Left ventricle myocardium superior (tissue), 1 donor: ENCODE measurements around the gene MLNR. TPM values are rescaled to one million over a fixed set of nuclear protein-coding genes. Genes with fewer than 3 reads are reported as not detected.

Experiments
- ATAC-seq: fragments of 200-7000 bp; cut with Tn5 transposase; one replicate; pipeline ENCODE4 v1.9.1; 2020; ENCODE audit warnings: mild to moderate bottlenecking, moderate library complexity
- DNase-seq: peaks from one replicate; pipeline ENCODE4 v3.0.0-alpha.2; 2020
- intact Hi-C: fragments of 100-400 bp; cut with micrococcal nuclease; formaldehyde crosslinking; loops from one replicate; pipeline ENCODE4 v1.11.0; 2022
- total RNA-seq: library from RNA; stranded (reverse); fragmentation: NEBNext Ultra II Directional; extraction: Animal tissue kit (Norgen Biotek cat#: 25700); gene quantifications from one replicate; pipeline ENCODE4 v1.2.1, GENCODE V29; 2021
- donor health status: DM: no; HTN: yes; CAD: no; lungs with severe emphysema.

MLNR gene
- total RNA-seq, 1 donor from 2014 or later: not detected

DNA sequence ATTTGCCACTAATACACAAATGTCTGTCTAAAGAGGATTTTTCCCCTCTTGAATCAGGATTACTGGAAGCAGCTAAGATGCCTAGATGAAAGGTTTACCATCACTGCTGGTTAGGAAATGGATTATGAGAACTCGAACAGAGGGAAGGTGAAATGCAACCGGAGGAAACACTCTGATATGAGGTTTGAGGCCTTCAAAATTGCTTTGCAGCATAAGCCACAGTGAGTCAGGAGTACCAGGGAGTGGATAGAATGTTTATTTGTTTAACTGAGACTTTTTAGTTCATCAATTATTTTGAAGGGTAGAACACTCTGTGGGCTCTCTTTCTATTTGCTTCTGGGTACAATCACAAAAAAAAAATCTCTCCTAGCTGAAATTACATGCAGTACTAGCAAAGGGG lies 45.7 kb downstream of the MLNR start:
- ATAC-seq: no peak
- no peak for DNase-seq
- intact Hi-C loops: no loop called here

DNA sequence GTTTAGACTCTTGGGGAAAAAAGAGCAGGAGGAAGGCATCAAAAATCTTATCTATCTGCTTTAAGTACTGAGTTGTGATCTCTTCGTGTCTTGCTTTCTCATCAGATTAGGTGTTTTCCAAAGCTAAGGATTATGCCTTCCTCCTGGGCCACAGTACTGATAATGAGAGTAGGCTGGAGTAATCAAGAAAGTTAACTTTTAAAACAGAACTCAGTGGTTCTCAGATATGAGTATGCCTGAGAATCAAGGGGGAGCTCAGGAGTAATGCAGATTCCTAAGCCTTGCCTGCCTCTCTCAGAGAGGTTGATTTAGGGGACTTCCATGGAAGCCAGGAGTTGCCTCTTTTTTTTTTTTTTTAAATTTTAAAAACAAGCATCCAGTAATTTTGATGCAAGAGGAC lies 51.1 kb downstream of the MLNR start:
- ATAC-seq: no peak

More for the DNA sequence above, 51.1 kb downstream of the MLNR start:
- intact Hi-C loops: no loop called here
- DNase-seq: no peak

Other genes starting within 250 kb of the MLNR start
- 18.4 TPM for gene FNDC3A, start 244.4 kb upstream of the MLNR start, total RNA-seq
- gene CDADC1, start 27.6 kb downstream of the MLNR start, total RNA-seq: 10.4 TPM
- gene CAB39L, start 223.7 kb downstream of the MLNR start, total RNA-seq: 18.8 TPM
- gene SETDB2, start 223.9 kb downstream of the MLNR start, total RNA-seq: 14.8 TPM